ENCODE data around the gene ESPN.
"Not testable (repeated sequence)": the region's sequence is repeated elsewhere in the genome, so short reads cannot be mapped to it uniquely, and the experiment has no call there.

ESPN gene

DNA sequence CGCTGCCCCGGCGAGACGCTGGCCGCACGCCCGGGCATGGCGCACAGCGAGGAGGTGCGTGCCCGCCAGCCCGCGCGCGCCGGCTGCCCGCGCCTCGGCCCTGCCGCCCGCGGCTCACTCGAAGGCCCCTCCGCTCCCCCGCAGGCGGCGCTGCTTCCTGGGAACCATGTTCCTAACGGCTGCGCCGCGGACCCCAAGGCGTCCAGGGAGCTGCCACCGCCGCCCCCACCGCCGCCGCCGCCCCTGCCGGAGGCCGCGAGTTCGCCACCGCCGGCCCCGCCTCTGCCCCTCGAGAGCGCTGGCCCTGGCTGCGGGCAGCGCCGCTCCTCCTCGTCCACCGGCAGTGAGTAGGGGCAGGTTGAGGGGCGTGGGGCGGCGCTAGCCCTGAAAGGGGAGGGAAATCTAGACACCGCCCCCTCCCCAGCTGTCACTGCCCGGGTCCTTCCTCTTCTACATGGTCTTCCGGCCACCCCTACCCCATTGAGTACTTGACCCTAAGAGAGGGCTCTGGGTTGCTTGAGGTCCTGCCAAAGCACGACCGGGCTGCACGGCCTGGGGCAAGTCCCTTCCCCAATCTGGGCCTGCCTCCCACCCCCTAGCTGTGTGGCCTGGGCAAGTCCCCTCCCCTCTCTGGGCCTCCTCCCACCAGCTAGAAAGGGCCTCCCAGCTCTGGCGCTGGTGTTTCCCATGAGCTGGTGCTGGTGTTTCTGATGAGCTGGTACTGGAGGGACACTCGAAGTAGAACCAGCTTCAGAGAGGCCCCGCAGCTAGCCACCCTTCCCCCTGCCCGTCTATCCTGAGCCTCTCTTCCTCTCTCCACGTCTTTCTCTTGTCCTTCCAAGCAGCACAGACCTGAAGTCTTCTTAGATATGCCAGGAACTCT, 24.4 kb downstream of the ESPN start:
- peak; percentile 93 for DNase-seq

DNA sequence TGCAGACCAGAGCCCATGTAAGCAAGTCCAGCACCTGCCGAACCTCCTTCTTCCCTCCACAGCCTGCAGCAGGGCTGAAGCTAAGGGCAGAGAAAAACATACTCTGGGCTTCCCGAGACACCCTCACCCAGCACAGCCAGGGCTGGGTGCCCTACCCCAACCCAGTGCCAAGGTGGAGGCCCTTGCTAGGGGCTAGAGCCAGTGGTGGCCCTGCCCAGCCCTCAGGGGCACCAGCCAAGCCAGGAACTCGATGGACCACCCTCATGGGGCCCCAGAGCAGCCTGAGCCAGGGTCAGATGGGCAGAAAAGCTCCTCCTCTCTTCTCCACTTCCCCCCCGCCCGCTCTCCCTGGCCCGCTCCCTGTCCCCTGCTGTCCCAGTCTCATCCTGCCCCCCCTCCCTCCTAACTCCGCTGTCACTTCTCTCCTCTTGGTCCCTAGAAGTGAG, 25.5 kb downstream of the ESPN start:
- no peak for DNase-seq

DNA sequence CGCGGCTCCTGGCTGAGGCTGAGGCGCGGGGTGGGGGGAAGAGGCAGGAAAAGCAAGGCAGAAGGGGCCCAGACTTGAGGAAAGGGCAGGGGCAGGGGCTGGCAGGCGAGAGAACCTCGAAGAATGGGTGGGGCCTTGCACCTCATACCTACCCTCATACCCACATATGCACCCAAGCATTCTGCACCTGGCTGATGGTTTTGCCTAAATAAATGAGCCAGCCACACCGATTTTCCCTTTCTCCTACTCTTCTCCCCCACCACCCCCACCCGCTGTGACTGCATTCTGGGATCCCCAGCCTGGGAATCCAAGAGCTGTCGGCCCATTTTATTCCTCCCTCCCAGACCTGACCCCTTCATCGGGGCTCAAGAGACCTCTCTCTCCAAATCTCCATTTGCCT, 25.9 kb downstream of the ESPN start:
- DNase-seq = not testable (repeated sequence)

DNA sequence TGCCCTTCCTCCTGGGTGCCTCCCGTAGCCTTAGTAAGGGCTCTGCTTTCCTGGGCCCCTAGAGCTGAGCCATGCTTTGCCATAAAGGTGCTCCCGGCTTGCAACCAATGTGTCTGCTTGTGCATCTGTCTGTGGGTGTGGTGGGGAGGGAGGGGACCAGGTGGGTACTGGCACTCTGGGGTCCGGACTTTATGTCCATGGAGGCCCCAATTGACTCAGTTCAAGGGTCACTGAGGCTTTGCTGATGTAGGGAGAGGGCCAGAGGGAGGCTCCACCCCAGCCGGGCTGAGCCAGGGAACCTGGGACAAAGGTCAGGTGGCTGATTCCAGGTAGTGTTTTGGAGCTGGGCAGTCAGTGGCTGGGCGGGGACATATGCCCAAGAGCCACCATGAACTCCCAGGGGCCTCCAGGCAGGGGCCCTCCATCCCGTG, 26.4 kb downstream of the ESPN start:
- DNase-seq = no peak

DNA sequence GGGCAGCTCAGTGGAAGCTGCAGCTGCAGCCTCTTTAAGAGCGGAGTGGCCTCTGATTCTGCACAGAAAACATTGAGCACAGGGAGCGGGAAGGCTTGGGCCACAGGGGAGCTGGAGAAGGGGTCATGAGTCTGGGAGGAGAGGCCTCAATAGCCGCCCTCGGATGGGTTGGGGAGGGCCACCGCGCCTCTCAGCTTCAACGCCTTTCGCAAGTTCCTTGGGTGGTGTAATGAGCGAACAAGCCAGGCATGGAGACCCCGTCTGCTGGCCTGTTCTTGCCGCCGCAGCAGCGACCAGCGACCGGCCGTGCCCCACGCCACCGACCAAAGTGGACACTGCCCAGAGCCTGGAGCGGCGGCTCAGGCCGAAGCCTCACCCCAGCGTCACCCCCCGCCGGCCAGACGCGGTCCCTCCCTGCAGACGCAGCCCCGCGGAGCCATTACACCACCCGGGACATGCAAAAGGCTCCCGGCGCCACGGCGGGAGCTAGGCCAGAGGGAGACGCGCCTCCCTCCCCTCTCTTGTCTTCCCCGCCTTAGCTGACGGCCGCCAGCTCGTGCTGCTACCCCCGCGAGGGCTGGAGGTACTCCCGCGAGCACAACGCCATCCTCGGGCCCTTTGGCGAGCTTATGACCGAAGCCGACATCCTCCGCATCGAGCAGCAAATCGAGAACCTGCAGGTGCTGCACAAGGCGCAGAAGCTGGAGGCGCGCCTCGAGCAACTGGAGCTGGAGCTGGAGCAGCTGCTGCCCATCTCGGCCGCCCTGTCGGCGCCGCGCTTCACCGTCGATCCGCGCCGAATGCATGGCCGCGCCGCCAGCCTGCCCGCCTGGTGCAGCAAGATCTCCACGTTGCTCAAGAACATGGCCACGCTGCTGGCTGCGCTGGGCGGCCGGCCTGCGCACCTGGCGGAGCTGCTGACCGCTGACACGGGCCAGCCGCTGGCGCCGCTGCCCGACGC, 29.6 kb downstream of the ESPN start:
- DNase-seq = not testable (repeated sequence)

DNA sequence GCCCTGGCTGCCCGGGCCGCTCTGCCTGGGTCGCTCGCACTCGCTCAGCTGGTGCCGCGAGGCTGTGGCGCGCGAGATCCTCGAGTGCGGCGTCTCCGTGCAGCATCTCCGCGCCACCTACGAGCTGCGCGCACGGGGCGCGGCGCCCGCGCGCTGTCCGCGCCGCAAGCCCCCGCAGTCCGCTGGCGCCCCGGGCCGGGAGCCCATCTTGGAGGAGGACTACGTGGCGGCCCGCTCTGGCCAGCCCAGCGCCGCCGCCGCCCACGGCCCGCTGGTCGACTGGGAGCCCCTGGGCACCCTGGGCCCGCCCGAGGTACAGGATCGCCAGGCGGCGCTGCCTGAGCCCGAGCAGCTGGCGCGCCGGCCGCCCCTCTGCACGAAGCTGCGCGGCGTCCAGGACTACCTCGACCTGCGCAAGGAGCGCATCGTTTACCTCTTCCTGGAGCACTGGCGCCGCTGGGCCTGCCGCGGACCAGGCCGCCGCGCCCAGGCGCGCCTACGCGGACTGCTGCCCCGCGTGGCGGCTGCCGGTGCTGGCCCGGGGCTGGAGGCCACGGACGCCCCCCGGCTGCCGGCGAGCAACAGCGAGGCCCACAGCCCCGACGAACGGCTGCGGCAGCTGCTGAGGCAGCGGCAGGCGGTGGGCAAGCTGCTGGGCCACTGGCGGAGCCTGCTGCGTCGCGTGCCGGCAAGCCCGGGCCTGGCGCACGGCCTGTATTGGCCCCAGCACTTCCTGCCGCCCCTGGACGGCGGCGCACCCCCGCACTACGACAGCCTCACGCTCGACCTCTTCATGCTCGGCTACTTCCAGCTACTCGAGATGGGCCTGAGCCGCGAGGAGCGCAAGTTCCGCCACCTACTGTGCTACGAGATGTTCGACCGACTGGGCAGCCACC, 30.5 kb downstream of the ESPN start:
- DNase-seq = no peak

DNA sequence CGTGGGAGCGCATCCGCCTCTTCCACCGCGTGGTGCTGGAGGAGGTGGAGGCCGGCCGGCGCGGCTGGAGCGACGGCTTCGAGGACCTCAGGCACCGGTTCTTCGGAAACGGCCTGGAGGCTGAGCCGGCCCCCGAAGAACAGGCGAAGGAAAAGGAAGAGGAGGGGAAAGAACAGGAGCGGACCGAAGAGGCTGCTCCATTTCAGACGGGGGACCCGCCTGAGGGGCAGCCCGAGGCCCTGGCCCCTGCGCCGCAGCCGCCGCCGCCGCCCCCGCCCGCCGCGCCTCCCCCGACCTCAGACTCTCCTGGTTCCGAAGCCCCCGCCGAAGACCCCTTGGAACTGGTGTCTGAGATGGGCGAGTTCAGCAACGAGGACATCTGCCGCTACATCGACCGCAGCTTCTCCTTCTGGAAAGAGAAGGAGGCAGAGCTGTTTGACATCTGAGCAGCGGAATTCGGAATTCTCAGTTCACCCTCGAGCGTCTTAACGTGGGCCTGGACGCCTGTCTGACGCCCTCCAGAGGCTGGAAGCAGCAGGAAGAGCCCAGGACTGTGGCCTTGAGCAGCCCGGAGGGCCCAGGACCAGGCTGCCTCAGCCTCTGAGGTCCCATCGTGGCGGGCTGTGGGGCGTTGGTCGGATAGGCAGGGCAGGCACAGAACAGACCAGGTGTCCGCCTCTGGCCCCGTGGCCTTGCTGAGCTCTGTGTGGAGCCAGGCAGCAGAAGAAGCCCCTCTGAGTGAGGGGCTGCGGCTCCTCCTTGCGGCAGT, 31.4 kb downstream of the ESPN start:
- not testable (repeated sequence) for DNase-seq

DNA sequence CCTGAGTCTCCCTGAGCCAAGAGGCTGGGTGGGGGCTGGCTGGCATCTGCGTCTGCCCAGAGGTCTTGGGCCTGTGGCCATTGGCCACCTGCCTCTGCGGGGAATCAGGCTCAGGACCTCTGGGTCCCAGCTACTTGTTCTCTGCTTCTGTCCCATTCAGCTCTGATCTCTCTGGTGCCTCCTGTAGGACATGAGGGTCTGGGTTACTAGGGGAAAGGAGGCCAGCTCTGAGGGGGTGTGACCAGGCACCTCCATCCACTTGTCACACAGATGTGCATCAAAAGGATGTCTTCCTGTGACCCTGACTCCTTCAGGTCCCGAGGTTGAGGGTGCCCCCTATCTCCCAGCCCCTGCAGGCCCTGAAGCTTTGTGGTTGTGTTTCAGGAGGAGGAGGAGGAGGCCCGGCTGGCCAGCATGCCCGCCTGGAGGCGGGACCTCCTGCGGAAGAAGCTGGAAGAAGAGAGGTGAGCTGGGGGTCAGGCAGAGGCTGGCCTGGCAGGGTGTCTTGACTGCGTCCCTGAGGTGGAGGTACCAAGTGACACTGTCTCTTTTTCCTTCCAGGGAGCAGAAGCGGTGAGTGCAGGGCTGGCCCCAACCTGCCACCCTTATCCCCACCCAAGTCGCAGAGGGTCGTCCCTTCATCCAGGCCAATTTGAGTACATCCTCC, 32.4 kb downstream of the ESPN start:
- DNase-seq = no peak

DNA sequence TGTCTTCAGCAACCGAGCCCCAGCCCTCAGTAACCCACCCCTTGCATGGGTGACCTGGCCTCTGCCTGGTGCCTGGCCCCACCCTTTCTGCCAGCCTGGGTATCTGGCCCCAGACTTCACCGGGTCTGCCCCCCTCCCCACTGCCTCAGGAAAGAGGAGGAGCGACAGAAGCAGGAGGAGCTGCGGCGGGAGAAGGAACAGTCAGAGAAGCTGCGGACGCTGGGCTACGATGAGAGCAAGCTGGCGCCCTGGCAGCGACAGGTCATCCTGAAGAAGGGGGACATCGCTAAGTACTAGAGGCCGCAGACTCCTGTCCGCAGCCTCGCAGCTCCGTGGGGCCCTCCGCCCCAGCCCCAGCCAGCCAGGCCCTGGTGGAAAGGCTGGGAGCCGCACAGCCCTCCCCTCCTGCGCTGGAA, 35.3 kb downstream of the ESPN start:
- DNase-seq = no peak

DNA sequence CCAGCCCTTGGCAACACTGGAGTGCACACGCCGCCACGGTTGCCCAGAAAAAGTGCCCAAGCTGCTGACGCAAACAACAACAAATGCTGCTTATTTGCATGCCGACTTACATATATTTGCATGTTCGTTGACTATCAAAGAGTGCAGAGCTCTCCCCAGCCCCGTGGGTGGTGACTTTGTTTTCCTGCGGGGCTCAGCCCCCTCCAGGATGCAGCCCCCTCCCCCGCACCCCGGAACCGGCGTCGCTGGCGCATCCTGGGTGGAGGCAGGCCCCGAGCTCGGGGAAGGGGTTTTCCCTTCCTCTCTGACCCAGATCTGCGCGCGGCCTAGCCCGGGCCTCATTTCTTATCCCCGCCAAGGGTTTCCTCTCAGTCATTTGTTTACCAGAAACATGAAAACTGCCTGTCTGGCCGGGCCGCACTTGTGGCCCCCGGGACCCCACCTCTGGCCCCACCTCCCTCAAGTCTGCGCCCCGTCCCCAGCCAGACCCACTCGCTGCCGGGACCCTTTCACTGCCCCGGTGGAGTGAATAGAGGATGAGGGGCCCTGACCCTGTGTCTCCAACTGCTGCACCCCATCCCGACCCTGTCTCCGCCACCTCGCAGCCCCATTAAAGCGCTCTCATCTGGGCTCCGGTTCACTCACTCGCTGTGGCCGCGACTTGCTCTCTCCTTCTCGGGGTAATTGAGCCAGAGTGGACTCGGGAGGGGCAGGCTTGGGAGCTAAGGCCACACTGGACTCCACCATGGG, 35.9 kb downstream of the ESPN start:
- DNase-seq = no peak

DNA sequence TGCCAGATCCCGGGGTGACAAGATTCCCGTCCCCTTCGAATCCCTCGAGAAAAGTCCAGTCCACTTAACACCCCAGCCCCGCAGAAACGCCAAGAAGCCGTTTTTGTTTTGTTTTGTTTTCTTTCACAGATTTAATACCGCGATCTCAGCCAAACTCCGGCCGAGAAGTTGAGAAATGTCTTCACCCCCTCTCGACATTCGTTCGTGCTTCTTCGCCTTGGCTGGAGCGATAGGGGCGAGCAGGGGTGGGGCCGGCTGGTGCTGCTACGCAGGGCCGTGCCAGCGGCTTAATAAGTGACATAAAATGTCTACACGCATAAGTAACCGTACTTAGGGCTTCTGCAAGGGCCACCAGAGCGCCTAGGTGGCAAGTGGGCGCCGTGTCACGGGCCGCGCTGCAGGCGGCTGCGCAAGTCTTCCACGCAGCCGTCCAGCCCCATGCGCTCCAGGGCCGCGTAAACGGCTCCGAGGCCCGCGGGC, 36.5 kb downstream of the ESPN start:
- DNase-seq = no peak

DNA sequence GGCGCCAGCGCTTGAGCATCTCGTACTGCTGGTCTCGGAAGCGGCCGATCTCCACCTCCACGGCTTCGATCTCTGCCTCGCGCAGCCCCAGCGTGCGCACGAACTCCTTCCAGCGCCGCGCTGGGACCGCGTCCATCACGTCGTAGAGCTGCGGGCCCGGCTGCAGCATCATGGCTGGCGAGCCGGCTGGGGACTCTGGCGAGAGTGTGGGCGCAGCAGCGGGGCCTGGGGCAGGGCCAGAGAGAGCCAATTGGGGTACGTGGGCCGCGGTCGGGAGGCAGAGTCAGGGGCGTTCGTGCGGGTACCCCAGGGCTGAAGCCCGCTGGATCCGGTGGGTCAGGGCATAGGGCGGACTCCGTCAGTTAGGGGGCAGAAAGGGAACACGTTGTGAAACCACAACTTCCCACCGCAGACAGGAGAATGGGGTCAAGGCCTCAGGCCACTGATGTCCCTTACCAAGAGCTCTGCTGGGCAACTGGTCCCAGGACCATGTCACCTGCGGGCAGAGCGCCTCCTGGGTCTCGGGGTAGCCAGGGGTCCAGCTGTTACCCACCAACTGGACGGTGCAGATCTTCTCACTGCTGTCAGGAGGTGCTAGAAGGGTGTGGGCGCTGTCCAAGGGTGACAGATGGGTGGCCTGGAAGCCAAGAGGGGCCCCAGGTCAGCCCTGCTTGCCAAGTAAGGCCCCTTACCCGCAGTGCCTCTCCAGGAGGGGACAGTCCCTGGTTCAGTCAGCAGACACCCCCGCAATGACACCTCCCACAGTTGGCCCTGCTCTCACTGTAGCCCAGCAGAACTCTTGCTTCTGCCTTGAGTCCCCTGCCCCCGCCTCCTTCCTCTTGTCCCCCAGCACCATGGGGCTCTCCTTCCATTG, 37.2 kb downstream of the ESPN start:
- no peak for DNase-seq

DNA sequence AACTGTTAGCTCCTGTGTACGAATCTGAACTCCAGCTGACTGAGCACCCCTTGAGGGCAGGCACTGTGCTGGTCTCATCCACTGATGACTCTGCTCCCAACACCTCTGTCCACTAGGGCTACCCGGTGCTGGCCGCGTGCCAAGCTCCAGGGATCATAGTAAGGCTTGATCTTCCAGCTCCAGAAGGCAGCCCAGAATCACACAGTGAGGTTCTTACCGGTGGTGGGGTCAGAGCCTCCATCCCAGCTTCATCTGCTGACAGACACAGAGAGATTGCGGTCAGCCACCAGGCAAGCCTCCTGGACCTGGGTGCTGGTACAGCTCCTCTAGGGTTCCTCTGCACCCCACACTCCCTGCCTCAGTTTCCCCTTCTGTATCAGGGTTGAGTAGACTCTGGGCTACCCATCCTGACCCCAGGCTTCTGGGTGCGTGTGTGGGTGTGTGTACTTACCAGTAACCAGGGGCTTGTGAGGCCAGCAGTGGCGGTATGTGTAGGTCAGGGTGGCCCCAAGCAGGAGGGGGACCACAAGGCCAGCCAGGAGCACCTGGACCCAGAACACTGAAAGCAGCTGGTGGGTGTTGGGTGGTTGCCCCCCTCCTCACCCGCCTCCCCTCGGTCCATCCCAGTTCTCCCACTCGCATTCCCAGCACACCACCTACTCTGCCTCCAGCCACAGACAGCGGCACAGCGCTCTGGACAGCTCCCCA, 38.0 kb downstream of the ESPN start:
- DNase-seq = no peak

DNA sequence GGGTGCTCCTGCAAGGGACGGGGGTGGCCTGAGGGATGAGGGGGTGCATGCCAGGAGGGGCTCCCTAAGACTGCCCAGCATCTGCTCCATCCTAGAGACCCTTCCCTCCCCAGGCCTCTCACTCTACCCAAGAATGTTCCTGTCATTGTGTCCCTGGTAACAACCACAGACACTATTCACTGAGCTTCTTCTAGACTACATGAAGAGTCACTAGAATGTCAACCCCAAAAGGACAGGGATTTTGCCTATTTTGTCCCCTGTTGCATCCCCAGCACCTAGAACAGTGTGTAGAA, 38.5 kb downstream of the ESPN start:
- DNase-seq = no peak

DNA sequence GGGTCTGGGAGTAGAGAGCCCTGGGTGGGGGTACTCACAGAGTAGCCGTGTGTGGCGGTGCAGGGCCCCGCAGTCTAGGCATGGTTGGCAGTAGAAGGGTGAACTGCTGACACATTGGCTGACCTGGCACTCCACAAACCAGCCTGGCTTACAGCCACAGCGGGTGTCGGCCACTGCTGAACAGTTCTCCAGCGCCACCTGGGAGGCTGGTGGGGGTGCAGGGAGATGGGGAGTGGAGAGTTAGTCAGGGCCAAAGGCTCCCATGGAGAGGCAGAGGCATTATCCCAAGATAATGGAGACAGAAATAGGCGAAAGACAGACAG, 39.9 kb downstream of the ESPN start:
- DNase-seq = no peak

DNA sequence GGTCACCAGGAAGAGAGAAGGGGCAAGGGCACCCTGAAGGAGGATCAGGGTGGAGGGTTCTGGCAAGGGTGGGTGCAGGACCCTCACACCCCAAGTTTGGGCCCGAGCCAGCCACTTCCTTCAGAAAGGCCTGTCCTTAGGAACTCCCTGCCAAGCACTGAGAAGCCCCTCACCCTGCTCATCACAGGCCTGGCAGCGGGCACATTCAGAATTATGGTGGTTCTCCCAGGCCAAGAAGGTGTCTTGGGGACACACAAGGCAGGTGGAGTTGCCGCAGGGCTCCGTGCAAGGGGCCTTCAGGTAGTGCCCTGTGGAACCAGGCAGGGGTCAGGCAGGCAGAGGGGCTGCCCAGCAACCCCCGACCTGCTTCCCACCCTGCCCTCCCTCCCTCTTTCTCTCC, 40.3 kb downstream of the ESPN start:
- no peak for DNase-seq

DNA sequence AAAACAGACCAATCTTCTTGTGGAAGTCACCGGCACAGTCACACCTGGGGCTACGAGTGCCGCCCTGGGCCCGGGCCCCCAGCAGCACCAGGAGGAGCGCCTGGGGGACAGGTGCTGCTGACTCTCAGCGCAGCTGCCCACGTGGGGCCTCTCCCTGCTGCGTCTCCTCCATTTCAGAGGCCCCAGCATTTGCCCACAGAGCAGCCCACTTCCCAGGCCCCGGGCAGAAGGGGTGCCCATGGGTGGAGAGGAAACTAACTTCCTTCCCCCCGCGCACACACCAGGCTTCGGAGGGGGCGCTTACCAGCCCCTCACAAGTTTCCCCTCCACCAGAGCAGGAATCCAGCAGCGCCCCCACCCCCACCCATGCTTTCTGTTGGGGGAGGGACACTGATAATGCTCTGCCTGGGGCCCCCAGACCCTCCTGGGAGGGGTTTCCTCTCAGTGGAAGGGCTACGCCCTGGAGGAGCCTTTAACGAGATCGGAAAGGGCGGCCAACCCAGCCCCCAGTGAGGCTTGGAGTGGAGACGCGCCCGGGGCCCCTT, 41.0 kb downstream of the ESPN start:
- DNase-seq = no peak

DNA sequence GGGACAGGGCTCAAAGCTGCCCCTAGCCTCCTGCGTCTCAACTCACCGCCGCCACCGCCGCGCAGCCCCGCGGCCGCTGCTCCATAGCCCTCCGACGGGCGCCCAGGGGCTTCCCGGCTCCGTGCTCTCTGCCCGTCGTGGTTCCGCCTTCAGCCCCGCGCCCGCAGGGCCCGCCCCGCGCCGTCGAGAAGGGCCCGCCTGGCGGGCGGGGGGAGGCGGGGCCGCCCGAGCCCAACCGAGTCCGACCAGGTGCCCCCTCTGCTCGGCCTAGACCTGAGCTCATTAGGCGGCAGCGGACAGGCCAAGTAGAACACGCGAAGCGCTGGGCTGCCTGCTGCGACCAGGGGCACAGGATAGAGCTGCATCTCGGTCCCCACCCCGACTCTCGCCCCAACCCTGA, 41.4 kb downstream of the ESPN start, which contains the start of gene TNFRSF25:
Gene TNFRSF25, minus strand, starts transcription at position 151 of the 400 bp plus-strand sequence. Its CDS starts 66 bp downstream, at position 85.
- no peak for DNase-seq

DNA sequence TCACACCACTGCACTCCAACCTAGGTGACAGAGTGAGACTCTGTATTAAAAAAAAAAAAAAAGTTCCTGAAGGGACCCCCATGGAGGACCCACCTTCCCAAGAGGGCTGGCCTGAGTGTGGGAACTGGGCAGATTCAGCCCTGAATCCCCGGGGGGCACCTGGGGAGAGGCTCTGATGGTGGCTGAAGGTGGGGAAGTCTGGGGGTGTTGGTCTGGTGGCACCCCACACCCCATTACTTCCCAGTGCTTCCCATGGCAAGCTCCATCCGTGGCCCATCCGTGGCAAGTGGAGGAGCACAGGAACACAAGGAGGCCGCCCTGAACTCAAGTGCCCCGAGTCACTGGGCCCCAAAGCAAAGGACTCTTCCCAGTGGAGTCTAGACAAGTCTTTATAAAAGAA, 42.2 kb downstream of the ESPN start:
- DNase-seq = no peak

Data from NCI-H1092 (cell line).